HepG2 (cell line): Measurements from ENCODE around the gene INTS7.

Experiments used
- ETV6 ChIP-seq: sonication (generic); formaldehyde crosslinking; conservative IDR thresholded peaks from 2 replicates; pipeline ENCODE4 v1.4.0; 2020; ENCODE audit warnings: missing genetic modification reagents
- MYC ChIP-seq: sonication (generic); formaldehyde crosslinking; IDR thresholded peaks from 2 replicates; pipeline ENCODE4 v1.9.0; 2021; ENCODE audit warnings: missing genetic modification reagents, borderline replicate concordance
- POLR2AphosphoS5 ChIP-seq: IDR thresholded peaks from 2 replicates; pipeline ENCODE4 v1.6.1; 2012; ENCODE audit warnings: low read depth, low read length
- SETDB1 ChIP-seq: sonication (generic); formaldehyde crosslinking; IDR thresholded peaks from 2 replicates; pipeline ENCODE4 v1.5.1; 2020; ENCODE audit warnings: missing genetic modification reagents, mild to moderate bottlenecking, borderline replicate concordance
- TF ChIP-seq, protein P1 (sequence below): sonication (generic); formaldehyde crosslinking; IDR thresholded peaks from 2 replicates; pipeline ENCODE4 v1.4.0; 2020; ENCODE audit warnings: missing genetic modification reagents
- TF ChIP-seq, protein P2 (sequence below): sonication (generic); formaldehyde crosslinking; IDR thresholded peaks from 2 replicates; pipeline ENCODE4 v1.5.0; 2020; ENCODE audit warnings: mild to moderate bottlenecking, missing genetic modification reagents, moderate library complexity

DNA sequence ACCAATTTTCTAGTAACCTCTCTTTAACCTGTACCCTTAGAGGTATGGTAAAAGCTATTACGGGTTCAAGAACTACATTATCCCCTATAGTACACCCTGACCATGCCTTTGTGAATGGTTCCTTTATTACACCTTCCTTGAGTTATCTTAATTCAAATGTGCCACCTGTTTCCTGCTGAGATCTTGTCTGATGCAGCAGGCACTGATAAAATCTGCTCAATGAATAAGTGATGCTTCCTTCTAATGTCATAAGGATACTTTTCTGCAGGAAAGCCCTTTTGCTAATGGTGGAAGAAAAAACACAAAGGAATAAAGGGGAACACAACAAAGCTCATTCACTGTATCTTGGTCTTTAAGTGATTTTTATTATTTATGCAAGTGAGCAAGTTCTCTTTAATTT lies 25.8 kb downstream of the INTS7 start:
- TF ChIP-seq, protein P1, sequence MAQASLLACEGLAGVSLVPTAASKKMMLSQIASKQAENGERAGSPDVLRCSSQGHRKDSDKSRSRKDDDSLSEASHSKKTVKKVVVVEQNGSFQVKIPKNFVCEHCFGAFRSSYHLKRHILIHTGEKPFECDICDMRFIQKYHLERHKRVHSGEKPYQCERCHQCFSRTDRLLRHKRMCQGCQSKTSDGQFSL (CRISPR knock-in tag): no peak
- TF ChIP-seq, protein P2, sequence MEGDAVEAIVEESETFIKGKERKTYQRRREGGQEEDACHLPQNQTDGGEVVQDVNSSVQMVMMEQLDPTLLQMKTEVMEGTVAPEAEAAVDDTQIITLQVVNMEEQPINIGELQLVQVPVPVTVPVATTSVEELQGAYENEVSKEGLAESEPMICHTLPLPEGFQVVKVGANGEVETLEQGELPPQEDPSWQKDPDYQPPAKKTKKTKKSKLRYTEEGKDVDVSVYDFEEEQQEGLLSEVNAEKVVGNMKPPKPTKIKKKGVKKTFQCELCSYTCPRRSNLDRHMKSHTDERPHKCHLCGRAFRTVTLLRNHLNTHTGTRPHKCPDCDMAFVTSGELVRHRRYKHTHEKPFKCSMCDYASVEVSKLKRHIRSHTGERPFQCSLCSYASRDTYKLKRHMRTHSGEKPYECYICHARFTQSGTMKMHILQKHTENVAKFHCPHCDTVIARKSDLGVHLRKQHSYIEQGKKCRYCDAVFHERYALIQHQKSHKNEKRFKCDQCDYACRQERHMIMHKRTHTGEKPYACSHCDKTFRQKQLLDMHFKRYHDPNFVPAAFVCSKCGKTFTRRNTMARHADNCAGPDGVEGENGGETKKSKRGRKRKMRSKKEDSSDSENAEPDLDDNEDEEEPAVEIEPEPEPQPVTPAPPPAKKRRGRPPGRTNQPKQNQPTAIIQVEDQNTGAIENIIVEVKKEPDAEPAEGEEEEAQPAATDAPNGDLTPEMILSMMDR: no peak
- no peak for TF ChIP-seq SETDB1 (CRISPR knock-in tag)
- no peak for TF ChIP-seq MYC (CRISPR knock-in tag)
- TF ChIP-seq ETV6 (CRISPR knock-in tag): no peak
- no peak for TF ChIP-seq POLR2AphosphoS5
